Trophoblast cell (in vitro differentiated cells and primary cell): Measurements from ENCODE around the gene ZNF365.
"Not testable (repeated sequence)": the region's sequence is repeated elsewhere in the genome, so short reads cannot be mapped to it uniquely, and the experiment has no call there.

Source experiments
- DNase-seq, 2 donors: peaks; one replicate each; pipeline ENCODE4 v3.0.0-alpha.2; 2016
- H2AFZ ChIP-seq: 2 replicates; pipeline ENCODE4 v1.6.1; 2013; ENCODE audit warnings: low read length, moderate library complexity, mild to moderate bottlenecking; ENCODE audit not compliant: insufficient read depth, poor library complexity
- H2AK5ac ChIP-seq: 2 replicates; pipeline ENCODE4 v1.6.1; 2013; ENCODE audit warnings: mild to moderate bottlenecking, low read length
- H2BK120ac ChIP-seq: 2 replicates; pipeline ENCODE4 v1.6.1; 2013; ENCODE audit warnings: low read length, mild to moderate bottlenecking, moderate library complexity; ENCODE audit not compliant: insufficient read depth, poor library complexity
- H2BK12ac ChIP-seq: 2 replicates; pipeline ENCODE4 v1.6.1; 2013; ENCODE audit warnings: mild to moderate bottlenecking, low read length, moderate library complexity
- H2BK5ac ChIP-seq: 2 replicates; pipeline ENCODE4 v1.6.1; 2013; ENCODE audit warnings: low read length, low read depth, moderate library complexity, mild to moderate bottlenecking; ENCODE audit not compliant: poor library complexity
- H3K14ac ChIP-seq: 2 replicates; pipeline ENCODE4 v1.6.1; 2013; ENCODE audit warnings: mild to moderate bottlenecking, low read length
- H3K18ac ChIP-seq: 2 replicates; pipeline ENCODE4 v1.6.1; 2013; ENCODE audit warnings: mild to moderate bottlenecking, low read length
- H3K23ac ChIP-seq: 2 replicates; pipeline ENCODE4 v1.6.1; 2013; ENCODE audit warnings: low read length
- H3K27ac ChIP-seq: 2 replicates; pipeline ENCODE4 v1.5.1; 2013; ENCODE audit warnings: low read depth, mild to moderate bottlenecking, inconsistent platforms, low read length, moderate library complexity
- H3K27me3 ChIP-seq: 2 replicates; pipeline ENCODE4 v1.6.1; 2013; ENCODE audit warnings: inconsistent platforms, mild to moderate bottlenecking, low read length, moderate library complexity; ENCODE audit not compliant: insufficient read depth
- H3K36me3 ChIP-seq, 2 experiments: 1 replicate in 1 of 2; 2 replicates in 1 of 2; pipeline ENCODE4 v1.6.1; 2013; ENCODE audit warnings: low read length in 2 of 2, mild to moderate bottlenecking in 2 of 2, moderate library complexity in 1 of 2; ENCODE audit not compliant: insufficient read depth in 2 of 2, control insufficient read depth in 1 of 2
- H3K4ac ChIP-seq: 2 replicates; pipeline ENCODE4 v1.6.1; 2013; ENCODE audit warnings: low read depth, mild to moderate bottlenecking, low read length, moderate library complexity
- H3K4me1 ChIP-seq, 2 experiments: 1 replicate in 1 of 2; 2 replicates in 1 of 2; pipeline ENCODE4 v1.6.1; 2013; ENCODE audit warnings: low read length in 2 of 2, mild to moderate bottlenecking in 2 of 2, moderate library complexity in 1 of 2; ENCODE audit not compliant: insufficient read depth in 2 of 2, control insufficient read depth in 1 of 2
- H3K4me2 ChIP-seq: 2 replicates; pipeline ENCODE4 v1.6.1; 2013; ENCODE audit warnings: inconsistent platforms, mild to moderate bottlenecking, low read length, moderate library complexity
- H3K4me3 ChIP-seq: 2 replicates; pipeline ENCODE4 v1.5.1; 2013; ENCODE audit warnings: mild to moderate bottlenecking, low read depth, low read length, inconsistent platforms
- H3K79me1 ChIP-seq: one replicate; pipeline ENCODE4 v1.6.1; 2013; ENCODE audit warnings: low read length
- H3K79me2 ChIP-seq: 2 replicates; pipeline ENCODE4 v1.6.1; 2013; ENCODE audit warnings: low read length, mild to moderate bottlenecking; ENCODE audit not compliant: control insufficient read depth, insufficient read depth, poor library complexity
- H3K9ac ChIP-seq: 2 replicates; pipeline ENCODE4 v1.6.1; 2013; ENCODE audit warnings: mild to moderate bottlenecking, low read length
- H3K9me3 ChIP-seq: 2 replicates; pipeline ENCODE4 v1.6.1; 2013; ENCODE audit warnings: low read depth, mild to moderate bottlenecking, control low read depth, inconsistent platforms, low read length; ENCODE audit not compliant: insufficient read depth
- H4K12ac ChIP-seq: 2 replicates; pipeline ENCODE4 v1.6.1; 2013; ENCODE audit warnings: low read depth, mild to moderate bottlenecking, low read length, moderate library complexity
- H4K8ac ChIP-seq: 2 replicates; pipeline ENCODE4 v1.6.1; 2013; ENCODE audit warnings: low read depth, mild to moderate bottlenecking, low read length, moderate library complexity
- H4K91ac ChIP-seq: one replicate; pipeline ENCODE4 v1.6.1; 2013; ENCODE audit warnings: low read depth, mild to moderate bottlenecking, low read length, moderate library complexity
- WGBS: extraction: QIAGEN DNeasy Blood & Tissue Kit; methylation state at CpG from one replicate; pipeline ENCODE4 v1.1.7; 2013; ENCODE audit warnings: missing lambda C conversion rate; ENCODE audit not compliant: insufficient read length, insufficient coverage; ENCODE audit errors: extremely low coverage; 5-methylcytosine and 5-hydroxymethylcytosine counted together

Gene ZNF365

DNA sequence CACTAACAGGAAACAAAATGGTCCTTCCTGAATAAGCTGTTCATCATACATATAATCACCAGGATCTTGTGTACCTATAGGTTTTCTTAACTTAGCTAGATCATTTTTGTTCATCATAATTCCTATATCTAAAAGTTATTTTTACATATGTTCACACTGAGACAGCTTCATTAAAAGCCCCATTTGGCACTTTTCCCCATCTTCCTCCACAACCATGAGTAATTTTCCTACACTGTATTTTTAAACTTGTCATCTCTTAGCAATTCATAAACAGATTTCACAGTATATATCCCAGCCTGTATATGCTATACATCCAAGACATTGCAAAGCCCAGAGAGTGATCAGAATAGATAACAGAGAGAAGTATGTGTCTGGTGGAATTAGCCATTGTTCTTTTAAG, 28.3 kb downstream of the ZNF365 start:
- Histone ChIP-seq H2AK5ac (no peak overlapping the region), H2BK5ac (no peak overlapping the region), H3K4me2 (no peak overlapping the region)

DNA sequence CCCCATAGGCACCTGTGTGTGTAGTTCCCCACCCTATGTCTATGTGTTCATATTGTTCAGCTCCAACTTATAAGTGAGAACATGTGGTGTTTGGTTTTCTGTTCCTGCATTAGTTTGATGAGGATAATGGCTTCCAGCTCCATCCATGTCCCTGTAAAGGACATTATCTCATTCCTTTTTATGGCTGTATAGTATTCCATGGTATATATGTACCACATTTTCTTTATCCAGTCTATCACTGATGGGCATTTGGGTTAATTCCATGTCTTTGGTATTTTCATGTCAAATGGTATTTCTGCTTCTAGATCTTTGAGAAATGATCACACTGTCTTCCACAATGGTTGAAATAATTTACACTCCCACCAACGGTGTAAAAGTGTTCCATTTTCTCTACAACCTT, 36.4 kb downstream of the ZNF365 start:
- not testable (repeated sequence) for H3K36me3 ChIP-seq, H3K4me3 ChIP-seq, H2BK120ac ChIP-seq, H3K4ac ChIP-seq, H2BK12ac ChIP-seq, H3K27ac ChIP-seq, H3K4me2 ChIP-seq, H3K9me3 ChIP-seq, H3K27me3 ChIP-seq, H3K18ac ChIP-seq, H3K4me1 ChIP-seq, H3K79me1 ChIP-seq, H3K23ac ChIP-seq, DNase-seq, H4K91ac ChIP-seq, H2BK5ac ChIP-seq, H3K14ac ChIP-seq, H3K9ac ChIP-seq, H4K12ac ChIP-seq, H3K79me2 ChIP-seq, H2AK5ac ChIP-seq, H2AFZ ChIP-seq, H4K8ac ChIP-seq
- no CpG with 5 or more reads among the region's 1 CpG for WGBS

More for the DNA sequence above, 28.3 kb downstream of the ZNF365 start:
- Histone ChIP-seq H2BK12ac (no peak overlapping the region), H2BK120ac (no peak overlapping the region), H3K4me1 (no peaks in the 10 kb centered on the region), H3K14ac (no peak overlapping the region), H3K4ac (no peak overlapping the region), H4K91ac (no peak overlapping the region), H3K27ac (no peak overlapping the region), H3K18ac (no peak overlapping the region), H3K4me3 (no peak overlapping the region), H3K9me3 (peaks cover 3% of the 10 kb centered on the region), H3K9ac (no peak overlapping the region), H3K27me3 (no peaks in the 10 kb centered on the region), H3K23ac (no peak overlapping the region), H3K36me3 (no peaks in the 10 kb centered on the region), H3K79me2 (no peaks in the 10 kb centered on the region), H2AFZ (no peak overlapping the region), H3K79me1 (no peaks in the 10 kb centered on the region), H4K8ac (no peak overlapping the region), H4K12ac (no peak overlapping the region)
- no peak for DNase-seq

DNA sequence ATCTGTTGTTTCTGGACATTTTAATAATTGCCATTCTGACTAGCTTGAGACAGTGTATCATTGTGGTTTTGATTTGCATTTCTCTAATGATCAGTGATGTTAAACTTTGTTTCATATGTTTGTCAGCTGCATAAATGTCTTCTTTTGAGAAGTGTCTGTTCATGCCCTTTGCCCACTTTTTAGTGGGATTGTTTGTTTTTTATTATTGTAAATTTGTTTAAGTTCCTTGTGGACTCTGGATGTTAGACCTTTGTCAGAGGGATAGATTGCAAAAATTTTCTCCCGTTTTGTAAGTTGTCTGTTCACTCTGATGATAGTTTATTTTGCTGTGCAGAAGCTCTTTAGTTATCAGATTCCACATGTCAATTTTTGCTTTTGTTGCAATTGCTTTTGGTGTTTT, 36.8 kb downstream of the ZNF365 start:
- WGBS, result no CpG with 5 or more reads among the region's 1 CpG
- not testable (repeated sequence) for DNase-seq, H2BK120ac ChIP-seq, H3K9ac ChIP-seq, H4K8ac ChIP-seq, H3K18ac ChIP-seq, H3K4ac ChIP-seq, H3K4me2 ChIP-seq, H2BK12ac ChIP-seq, H3K4me3 ChIP-seq, H3K79me1 ChIP-seq, H3K4me1 ChIP-seq, H3K36me3 ChIP-seq, H3K9me3 ChIP-seq, H4K91ac ChIP-seq, H3K79me2 ChIP-seq, H2BK5ac ChIP-seq, H3K27me3 ChIP-seq, H3K23ac ChIP-seq, H3K27ac ChIP-seq, H2AFZ ChIP-seq, H3K14ac ChIP-seq, H4K12ac ChIP-seq, H2AK5ac ChIP-seq

DNA sequence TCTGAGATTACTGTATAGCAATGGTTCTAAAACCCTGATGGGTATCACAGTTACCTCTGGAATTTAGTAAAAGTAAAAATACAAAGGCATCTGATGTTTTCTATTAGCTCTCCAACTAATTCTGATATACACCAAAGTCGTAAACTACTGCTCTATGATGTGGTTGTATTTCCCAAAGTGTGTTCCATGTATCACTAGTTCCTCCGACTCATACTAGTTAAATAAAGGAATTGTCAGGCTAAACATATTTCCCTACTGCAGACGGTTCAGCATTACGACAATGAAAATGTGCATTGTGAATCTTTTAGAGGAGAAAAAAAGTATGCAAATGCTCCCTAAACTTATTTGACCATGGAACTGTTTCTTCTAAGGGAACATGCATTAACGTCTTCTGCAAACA, 38.9 kb downstream of the ZNF365 start:
- Histone ChIP-seq H2BK5ac (no peak overlapping the region), H3K36me3 (no peaks in the 10 kb centered on the region), H2BK120ac (no peak overlapping the region), H2AK5ac (no peak overlapping the region), H3K23ac (no peak overlapping the region), H4K12ac (no peak overlapping the region), H3K79me2 (no peaks in the 10 kb centered on the region), H4K91ac (no peak overlapping the region), H3K4me1 (no peaks in the 10 kb centered on the region), H3K4me2 (no peak overlapping the region), H3K14ac (no peak overlapping the region), H3K18ac (no peak overlapping the region), H3K9me3 (no peaks in the 10 kb centered on the region), H3K4me3 (no peak overlapping the region), H2BK12ac (no peak overlapping the region), H4K8ac (no peak overlapping the region), H3K4ac (no peak overlapping the region), H3K27ac (no peak overlapping the region), H3K27me3 (no peaks in the 10 kb centered on the region), H3K79me1 (no peaks in the 10 kb centered on the region), H3K9ac (no peak overlapping the region), H2AFZ (no peak overlapping the region)
- no CpG with 5 or more reads among the region's 5 CpGs for WGBS
- no peak for DNase-seq

DNA sequence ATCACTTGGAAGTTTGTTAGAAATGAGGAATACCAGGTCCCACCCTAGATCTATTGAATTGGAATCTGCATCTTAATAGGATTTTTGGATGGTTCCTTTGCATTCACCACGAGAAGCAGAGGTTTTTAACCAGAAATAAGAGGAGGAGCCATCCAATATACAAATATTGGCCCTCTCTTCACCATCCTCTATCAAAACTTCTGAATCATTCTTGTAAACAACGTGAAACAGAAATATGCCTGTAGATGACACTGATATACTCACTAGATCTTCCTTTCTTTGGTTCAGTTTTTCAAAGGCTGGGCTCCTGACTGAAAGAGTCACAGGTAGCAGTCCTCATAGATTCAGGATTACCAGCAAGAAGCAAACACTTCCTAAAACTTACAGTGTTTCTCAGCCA, 39.5 kb downstream of the ZNF365 start:
- H3K79me1 ChIP-seq, result no peaks in the 10 kb centered on the region
- H3K79me2 ChIP-seq, result no peaks in the 10 kb centered on the region
- no peak overlapping the region for H2AFZ ChIP-seq
- no peak overlapping the region for H3K14ac ChIP-seq
- H3K18ac ChIP-seq, result no peak overlapping the region
- H2BK120ac ChIP-seq, result no peak overlapping the region
- H4K12ac ChIP-seq, result no peak overlapping the region
- no peaks in the 10 kb centered on the region for H3K4me1 ChIP-seq
- no CpG with 5 or more reads among the region's 2 CpGs for WGBS
- no peak overlapping the region for H4K91ac ChIP-seq
- H4K8ac ChIP-seq, result no peak overlapping the region
- no peaks in the 10 kb centered on the region for H3K9me3 ChIP-seq
- H3K23ac ChIP-seq, result no peak overlapping the region
- no peak overlapping the region for H2BK12ac ChIP-seq
- no peak overlapping the region for H3K4me2 ChIP-seq
- H3K27ac ChIP-seq, result no peak overlapping the region
- DNase-seq, result no peak
- H2AK5ac ChIP-seq, result no peak overlapping the region
- no peaks in the 10 kb centered on the region for H3K27me3 ChIP-seq
- no peaks in the 10 kb centered on the region for H3K36me3 ChIP-seq
- H3K4ac ChIP-seq, result no peak overlapping the region
- no peak overlapping the region for H3K4me3 ChIP-seq
- no peak overlapping the region for H2BK5ac ChIP-seq
- no peak overlapping the region for H3K9ac ChIP-seq
